SU-DHL-6 (cell line): ENCODE measurements around the gene NUBPL.

Experiments used
- CTCF ChIP-seq: fragments of 200-600 bp; sonication (generic); IDR thresholded peaks from one replicate; pipeline ENCODE4 v1.5.1; 2017; ENCODE audit warnings: antibody characterized with exemption, mild to moderate bottlenecking, low read length, moderate library complexity; ENCODE audit not compliant: insufficient read depth, poor library complexity, severe bottlenecking
- EZH2phosphoT487 ChIP-seq: fragments of 200-600 bp; sonication (generic), shearing (Covaris generic); conservative IDR thresholded peaks from 2 replicates; pipeline ENCODE4 v1.6.1; 2018; ENCODE audit warnings: mild to moderate bottlenecking, antibody characterized with exemption, low read length, moderate library complexity, mixed read lengths

- no peak for TF ChIP-seq CTCF
- TF ChIP-seq EZH2phosphoT487, result no peak
Observed at GRCh38 chr14:31678421-31679249, 117.4 kb downstream of the NUBPL start.
